GM12892 (cell line): ENCODE data around the gene GREB1.

Experiments
- POLR2A ChIP-seq: IDR thresholded peaks from 2 replicates; pipeline ENCODE4 v1.6.1; 2011; ENCODE audit warnings: low read depth, low read length, control low read depth
- POLR2AphosphoS5 ChIP-seq: IDR thresholded peaks from 2 replicates; pipeline ENCODE4 v1.6.1; 2011; ENCODE audit warnings: low read depth, low read length, control low read depth

- TF ChIP-seq POLR2A (no peak), POLR2AphosphoS5 (no peak)
Measured at GRCh38 chr2:11494310-11494709, 39.5 kb upstream of the GREB1 start.
